Medulla oblongata (tissue), 1 donor: ENCODE results near the gene PLXND1.
"Not testable (repeated sequence)": the region's sequence is repeated elsewhere in the genome, so short reads cannot be mapped to it uniquely, and the experiment has no call there.

Experiments used
- DNase-seq: peaks from one replicate; pipeline ENCODE4 v3.0.0-alpha.2; 2015; ENCODE audit errors: extremely low spot score

Gene PLXND1

DNA sequence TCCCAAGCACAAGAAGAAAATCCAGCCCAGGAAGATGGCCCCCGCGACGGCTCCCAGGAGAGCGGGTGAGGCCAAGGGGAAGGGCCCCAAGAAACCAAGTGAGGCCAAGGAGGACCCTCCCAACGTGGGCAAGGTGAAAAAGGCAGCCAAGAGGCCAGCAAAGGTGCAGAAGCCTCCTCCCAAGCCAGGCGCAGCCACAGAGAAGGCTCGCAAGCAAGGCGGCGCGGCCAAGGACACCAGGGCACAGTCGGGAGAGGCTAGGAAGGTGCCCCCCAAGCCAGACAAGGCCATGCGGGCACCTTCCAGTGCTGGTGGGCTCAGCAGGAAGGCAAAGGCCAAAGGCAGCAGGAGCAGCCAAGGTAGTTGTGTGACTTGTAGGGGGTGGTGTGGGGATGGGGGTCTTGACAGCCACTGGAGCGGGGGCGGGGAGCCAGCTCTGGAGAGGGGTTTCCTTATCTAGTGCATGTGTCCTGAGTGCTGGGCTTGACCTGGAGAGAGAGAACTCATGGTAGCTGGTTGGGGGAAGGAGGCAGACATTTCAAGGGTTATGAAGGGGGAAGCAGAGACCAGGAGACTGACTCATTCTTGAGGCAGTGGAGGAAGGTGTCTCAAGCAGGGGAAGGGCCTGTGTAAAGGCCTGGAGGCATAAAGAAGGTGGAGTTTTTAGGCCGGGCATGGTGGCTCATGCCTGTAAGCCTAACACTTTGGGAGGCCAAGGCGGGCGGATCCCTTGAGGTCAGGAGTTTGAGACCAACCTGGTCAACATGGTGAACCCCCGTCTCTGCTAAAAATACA, 57.3 kb downstream of the PLXND1 start:
- DNase-seq: no peak

DNA sequence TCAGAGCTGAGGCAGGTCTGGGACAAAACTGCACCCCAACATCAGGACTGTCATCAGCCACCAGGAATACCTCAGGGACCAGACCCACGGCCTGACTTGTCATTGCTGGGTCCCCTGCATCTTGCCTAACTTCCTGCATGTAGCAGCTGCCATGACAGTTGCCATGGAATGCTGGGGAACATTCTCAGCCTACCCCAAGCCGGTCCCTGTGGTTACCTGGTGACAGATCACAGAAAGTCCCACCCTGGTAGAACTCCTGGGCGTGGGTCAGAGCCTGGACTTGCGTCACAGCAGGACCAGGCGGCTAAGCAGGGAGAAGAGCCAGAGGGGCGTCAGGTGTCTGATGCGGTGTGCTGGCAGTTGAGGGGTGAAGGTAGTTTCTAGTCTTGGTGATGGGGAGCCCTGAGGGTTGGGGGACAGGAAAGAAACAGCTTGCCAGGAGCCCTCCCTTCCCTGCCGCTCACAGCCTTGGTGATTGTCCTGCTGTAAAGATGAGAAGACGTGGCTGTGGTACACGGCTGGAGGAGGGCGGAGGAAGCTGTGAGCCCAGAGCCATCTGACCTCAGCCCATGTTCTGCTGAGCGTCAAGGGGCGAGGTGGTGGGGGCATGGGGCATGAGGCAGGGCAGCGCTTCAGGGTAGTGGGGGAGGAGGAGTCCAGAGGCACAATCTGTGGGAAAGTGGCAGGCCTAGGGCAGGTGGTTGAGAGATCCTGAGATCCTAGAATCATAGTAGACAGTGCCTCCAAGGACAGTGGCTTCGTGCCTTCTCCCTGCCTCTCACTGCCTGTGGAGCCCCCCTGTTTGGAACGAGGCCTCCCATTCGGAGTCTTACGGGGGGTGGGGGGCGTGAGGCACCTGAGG, 58.1 kb downstream of the PLXND1 start:
- no peak for DNase-seq

DNA sequence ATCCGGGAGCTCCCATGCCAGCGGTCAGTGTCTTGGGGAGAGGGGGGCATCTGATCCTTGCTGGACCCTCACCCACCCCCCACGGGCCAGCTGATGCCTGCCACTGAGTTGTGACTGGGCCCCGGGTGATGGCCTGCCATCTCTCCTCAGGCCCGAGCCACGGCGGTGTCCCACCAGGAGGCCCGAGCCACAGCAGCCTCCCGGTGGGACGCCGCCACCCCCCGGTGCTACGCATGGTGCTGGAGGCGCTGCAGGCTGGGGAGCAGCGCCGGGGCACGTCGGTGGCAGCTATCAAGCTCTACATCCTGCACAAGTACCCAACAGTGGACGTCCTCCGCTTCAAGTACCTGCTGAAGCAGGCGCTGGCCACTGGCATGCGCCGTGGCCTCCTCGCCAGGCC, 59.2 kb downstream of the PLXND1 start:
- no peak for DNase-seq

DNA sequence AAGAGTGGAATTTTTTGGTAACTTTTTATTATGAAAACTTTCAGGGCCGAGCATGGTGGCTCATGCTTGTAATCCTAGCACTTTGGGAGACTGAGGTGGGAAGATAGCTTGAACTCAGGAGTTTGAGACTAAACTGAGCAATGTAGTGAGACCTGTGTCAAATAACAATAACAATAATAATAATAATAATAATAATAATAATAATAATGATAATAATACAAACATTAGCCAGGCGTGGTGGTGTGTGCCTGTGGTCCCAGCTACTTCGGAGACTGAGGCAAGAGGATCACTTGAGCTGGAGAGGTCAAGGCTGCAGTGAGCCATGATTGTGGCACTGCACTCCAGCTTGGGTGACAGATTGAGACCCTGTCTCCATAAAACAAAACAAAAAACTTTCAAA, 60.5 kb downstream of the PLXND1 start:
- DNase-seq: not testable (repeated sequence)

DNA sequence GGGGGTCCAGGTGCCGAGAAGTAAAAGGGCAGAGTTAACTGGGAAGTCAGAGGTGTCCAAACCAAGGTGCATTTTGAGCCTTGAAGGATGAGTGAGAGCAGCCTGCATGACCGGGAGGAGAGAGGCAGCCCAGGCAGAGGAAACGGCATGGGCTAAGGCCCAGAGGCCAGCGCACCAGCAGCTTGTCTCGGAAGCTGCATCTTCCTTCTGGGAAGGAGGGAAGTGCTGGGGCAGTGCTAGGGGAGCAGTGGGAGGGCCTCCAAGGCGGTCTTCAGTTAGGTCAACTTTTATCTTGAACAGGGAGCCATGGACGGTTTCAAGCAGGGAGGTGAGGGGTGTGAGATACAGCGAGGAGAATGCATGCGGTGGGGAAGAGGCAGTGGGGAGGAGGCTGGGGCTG, 62.5 kb downstream of the PLXND1 start:
- DNase-seq: no peak

DNA sequence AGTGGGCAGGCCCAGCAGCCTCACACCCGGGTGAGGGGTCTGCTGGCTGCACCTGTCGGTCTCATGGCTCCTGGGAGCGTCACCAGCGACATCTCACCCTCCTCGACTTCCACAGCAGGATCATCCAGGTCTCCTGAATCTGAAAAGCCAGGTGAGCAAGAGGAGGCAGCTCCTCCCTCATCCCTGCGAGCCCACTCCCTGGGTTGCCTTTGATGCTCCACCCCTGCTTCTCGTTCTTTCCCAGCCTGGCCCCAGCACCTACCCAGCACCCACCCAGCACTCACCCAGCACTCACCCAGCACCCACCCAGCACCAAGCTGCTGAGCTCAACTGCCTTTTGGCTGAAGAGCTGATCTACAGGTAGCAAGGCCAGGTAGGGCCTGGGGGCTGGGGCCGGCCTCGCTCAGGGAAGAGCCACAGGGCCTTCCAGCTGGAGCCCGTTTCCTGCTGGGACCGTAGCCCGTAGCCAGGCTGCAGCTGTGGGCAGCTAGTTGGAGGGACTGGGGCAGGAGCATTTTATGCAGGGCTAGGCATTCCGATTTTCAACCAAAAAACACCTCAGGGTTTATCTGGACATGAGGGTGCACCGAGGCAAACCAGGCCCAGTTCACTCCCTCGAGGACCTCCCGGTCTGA, 63.2 kb downstream of the PLXND1 start, which contains the start of gene H1-8:
Gene H1-8, plus strand, starts transcription at position 20 of the 635 bp plus-strand sequence. Its CDS starts 44 bp downstream, at position 64.
- no peak for DNase-seq

- DNase-seq: no peak
Observed at GRCh38 chr3:129542747-129543146, 63.7 kb downstream of the PLXND1 start.

DNA sequence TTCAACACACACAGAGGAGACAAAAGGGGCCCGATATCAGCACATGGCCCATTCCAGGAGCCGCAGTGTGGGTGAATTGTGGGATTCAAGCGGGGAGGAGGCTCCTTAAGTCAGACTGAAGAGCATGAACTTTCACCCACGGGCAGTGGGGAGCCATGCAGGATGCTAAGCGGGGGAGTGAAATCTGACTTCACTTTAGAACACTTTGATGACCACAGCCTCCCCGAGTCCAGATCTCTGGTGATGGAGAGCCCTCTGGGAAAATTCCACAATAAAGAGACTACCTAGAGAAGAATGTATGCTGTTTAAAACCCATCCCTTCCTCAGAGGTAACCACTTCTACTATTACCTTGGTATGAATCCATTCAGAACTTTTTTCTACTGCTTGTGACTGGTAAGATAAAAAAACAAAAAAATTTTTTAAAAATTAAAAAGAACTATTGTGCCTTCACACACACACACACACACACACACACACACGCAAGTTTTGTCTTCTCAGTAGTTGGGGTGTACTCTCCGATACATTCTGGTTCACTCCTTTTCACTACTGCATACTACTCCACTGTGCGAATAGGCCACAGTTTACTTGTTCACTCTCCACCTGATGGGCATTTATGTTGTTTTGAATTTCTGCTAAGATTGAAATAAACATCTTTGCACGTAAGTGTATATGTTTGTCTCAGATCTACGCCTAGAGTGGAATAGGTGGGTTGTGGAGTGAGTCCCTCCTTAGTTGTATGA, 65.5 kb downstream of the PLXND1 start:
- no peak for DNase-seq

DNA sequence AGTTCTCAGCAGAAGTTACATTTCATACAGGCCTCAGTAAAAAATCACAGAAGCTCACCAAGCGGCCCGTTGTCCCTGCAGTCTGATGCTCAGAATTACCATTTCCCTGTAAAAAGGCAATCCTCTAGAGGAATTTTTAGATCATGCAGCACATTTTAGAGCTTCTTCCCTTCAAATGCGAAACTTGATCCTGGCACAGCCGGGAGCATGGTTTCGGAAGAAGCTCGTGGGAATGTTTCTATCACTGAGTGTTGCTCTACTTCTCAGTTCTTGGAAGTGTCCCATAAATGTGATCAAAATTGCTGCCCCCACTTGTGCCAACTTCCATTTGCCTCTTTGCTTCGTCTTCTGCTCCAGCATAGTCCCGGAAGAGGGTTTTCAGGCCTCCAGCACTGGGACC, 67.3 kb downstream of the PLXND1 start:
- no peak for DNase-seq

GRCh38 chr3:129536804-129537203, 69.7 kb downstream of the PLXND1 start:
- no peak for DNase-seq

GRCh38 chr3:129536374-129536667, 70.2 kb downstream of the PLXND1 start:
- no peak for DNase-seq

DNA sequence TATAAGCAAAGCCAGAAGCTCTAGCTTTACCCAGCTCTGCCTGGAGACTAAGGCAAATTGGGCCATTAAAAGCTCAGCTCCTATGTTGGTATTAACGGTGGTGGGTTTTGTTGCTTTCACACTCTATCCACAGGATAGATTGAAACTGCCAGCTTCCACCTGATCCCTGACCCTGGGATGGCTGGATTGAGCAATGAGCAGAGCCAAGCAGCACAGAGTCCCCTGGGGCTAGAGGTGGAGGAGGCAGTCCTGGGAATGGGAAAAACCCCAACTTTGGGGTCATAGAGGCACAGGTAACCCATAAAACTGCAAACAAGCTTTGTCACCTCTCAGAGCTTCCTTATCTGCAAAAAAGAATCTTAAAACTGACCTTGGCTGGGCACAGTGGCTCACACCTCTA, 71.4 kb downstream of the PLXND1 start:
- no peak for DNase-seq

- DNase-seq: no peak
Observed at GRCh38 chr3:129534428-129535027, 71.9 kb downstream of the PLXND1 start.

DNA sequence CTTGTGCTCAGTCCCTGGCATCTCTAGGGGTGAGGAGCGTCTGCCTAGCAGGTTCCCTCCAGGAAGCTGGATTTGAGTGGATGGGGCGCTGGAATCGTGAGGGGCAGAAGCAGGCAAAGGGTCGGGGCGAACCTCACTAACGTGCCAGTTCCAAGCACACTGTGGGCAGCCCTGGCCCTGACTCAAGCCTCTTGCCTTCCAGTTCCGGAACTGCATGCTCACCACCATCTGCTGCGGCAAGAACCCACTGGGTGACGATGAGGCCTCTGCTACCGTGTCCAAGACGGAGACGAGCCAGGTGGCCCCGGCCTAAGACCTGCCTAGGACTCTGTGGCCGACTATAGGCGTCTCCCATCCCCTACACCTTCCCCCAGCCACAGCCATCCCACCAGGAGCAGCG, 73.1 kb downstream of the PLXND1 start:
- no peak for DNase-seq

DNA sequence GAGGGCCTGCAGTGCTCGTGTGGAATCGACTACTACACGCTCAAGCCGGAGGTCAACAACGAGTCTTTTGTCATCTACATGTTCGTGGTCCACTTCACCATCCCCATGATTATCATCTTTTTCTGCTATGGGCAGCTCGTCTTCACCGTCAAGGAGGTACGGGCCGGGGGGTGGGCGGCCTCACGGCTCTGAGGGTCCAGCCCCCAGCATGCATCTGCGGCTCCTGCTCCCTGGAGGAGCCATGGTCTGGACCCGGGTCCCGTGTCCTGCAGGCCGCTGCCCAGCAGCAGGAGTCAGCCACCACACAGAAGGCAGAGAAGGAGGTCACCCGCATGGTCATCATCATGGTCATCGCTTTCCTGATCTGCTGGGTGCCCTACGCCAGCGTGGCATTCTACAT, 74.2 kb downstream of the PLXND1 start:
- DNase-seq: no peak

DNA sequence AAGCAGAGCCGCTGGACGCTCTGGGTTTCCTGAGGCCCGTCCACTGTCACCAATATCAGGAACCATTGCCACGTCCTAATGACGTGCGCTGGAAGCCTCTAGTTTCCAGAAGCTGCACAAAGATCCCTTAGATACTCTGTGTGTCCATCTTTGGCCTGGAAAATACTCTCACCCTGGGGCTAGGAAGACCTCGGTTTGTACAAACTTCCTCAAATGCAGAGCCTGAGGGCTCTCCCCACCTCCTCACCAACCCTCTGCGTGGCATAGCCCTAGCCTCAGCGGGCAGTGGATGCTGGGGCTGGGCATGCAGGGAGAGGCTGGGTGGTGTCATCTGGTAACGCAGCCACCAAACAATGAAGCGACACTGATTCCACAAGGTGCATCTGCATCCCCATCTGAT, 74.8 kb downstream of the PLXND1 start:
- DNase-seq: no peak

- DNase-seq: no peak
Observed at GRCh38 chr3:129530821-129531220, 75.7 kb downstream of the PLXND1 start.

GRCh38 chr3:129530251-129530791, 76.2 kb downstream of the PLXND1 start:
- DNase-seq: no peak

DNA sequence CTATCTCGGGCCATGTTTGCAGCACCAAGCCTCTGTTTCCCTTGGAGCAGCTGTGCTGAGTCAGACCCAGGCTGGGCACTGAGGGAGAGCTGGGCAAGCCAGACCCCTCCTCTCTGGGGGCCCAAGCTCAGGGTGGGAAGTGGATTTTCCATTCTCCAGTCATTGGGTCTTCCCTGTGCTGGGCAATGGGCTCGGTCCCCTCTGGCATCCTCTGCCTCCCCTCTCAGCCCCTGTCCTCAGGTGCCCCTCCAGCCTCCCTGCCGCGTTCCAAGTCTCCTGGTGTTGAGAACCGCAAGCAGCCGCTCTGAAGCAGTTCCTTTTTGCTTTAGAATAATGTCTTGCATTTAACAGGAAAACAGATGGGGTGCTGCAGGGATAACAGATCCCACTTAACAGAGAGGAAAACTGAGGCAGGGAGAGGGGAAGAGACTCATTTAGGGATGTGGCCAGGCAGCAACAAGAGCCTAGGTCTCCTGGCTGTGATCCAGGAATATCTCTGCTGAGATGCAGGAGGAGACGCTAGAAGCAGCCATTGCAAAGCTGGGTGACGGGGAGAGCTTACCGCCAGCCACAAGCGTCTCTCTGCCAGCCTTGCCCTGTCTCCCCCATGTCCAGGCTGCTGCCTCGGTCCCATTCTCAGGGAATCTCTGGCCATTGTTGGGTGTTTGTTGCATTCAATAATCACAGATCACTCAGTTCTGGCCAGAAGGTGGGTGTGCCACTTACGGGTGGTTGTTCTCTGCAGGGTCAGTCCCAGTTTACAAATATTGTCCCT, 76.9 kb downstream of the PLXND1 start:
- DNase-seq: no peak

GRCh38 chr3:129528589-129529100, 77.8 kb downstream of the PLXND1 start, which contains the start of gene RHO:
Gene RHO, plus strand, starts transcription at chr3:129528639. Its CDS starts 95 bp downstream, at chr3:129528734.
- no peak for DNase-seq
